ENCODE data around the gene PRR5. TPM values are rescaled to one million over a fixed set of nuclear protein-coding genes. Genes with fewer than 3 reads are reported as not detected.
"Not testable (repeated sequence)": the region's sequence is repeated elsewhere in the genome, so short reads cannot be mapped to it uniquely, and the experiment has no call there.

PRR5 gene
- total RNA-seq, 8 experiments from 2014 or later, result 4.7 to 11.8 (median 7.3) TPM

DNA sequence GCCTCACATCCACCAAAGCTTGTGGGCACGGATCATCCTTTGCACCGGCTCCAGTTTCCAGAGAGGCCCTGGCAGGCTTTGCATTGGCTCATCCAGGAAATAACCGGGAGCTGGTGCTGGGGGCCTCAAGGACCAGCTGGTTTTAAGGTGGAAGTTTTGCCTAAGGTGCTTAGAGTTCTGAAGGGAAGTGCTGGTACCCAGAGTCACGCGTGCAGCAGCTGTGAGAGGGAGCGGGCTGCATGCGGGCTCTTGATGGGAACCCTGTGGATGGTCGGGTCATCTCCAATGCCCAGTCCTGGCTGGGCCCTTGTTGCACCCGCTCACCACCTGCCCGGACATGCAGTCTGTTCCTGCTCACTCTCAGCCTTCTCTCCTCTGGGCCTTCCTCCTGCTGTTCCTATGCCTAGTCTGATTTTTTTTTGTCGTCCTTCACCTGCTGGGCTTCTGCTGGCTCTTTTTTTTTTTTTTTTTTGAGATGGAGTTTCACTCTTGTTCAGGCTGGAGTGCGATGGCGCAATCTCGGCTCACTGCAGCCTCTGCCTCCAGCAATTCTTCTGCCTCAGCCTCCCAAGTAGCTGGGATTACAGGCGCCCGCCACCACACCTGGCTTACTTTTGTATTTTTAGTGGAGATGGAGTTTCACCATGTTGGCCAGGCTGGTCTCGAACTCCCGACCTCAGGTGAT lies 24.0 kb upstream of the PRR5 start:
- in situ Hi-C loops (cut with MboI; ENCODE audit: low pct_unique_long_range_greater_than_20kb in 2 of 9, low sequenced_read_pairs in 9 of 9, unreplicated experiment in 9 of 9), result no loop called here
- peak overlapping the region in 1 of 2 donors; percentile 30 for H3K27ac ChIP-seq
- 60 to 95% (median 81%) methylated on average over 1 to 14 of the region's 18 CpGs; no CpG with 5 or more reads in 4 of the 10 experiments for WGBS, 10 experiments
- no peak for ATAC-seq (replicated peaks in 6 of 8)
- peaks cover 18 to 38% of the 10 kb centered on the region in 2 donors for H3K4me1 ChIP-seq (replicated peaks in 1 of 2)
- H3K4me3 ChIP-seq, result no peak overlapping the region

DNA sequence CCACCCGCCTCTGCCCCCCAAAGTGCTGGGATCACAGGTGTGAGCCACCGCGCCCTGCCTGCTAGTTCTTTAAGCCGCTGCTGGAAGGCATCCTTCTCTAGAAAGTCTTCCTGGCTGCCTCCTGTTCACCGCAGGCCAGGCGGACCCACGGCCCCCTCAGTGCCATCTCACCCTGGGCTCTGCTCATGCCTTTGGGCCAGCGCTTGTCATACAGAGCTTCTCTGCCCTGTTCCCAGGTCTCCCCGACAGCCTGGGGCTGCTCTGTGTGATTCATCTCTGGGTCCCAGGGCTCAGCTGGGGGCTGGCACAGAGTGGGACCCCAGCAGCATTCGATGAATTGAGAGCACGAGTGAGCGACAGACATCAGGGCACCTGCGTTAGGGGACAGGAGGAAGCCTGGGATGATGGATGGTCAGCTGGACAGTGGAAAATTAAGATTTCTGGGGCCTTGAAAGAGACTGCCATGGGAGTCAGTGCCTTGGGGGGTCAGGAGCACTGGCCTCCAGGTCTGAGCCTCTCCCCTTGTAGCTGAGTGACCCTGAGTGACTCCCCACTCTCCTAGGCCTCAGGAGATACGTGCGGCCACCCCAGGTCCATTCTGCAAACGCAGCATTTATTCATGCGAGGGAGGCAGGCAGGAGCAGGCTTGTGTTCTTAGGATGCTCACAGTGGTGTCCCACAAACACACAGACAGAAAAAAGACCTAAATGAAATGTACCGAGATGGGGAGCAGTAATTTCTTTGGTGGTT lies 23.3 kb upstream of the PRR5 start:
- no peak for ATAC-seq (replicated peaks in 6 of 8)
- WGBS, 10 experiments, result 20 to 100% (median 80%) methylated on average over 1 to 10 of the region's 18 CpGs; no CpG with 5 or more reads in 1 of the 10 experiments
- Histone ChIP-seq H3K4me1 (replicated peaks in 1 of 2) (peaks cover 18 to 38% of the 10 kb centered on the region in 2 donors), H3K27ac (peak overlapping the region in 1 of 2 donors; percentile 17), H3K4me3 (no peak overlapping the region)
- in situ Hi-C loops (cut with MboI; ENCODE audit: low pct_unique_long_range_greater_than_20kb in 2 of 9, low sequenced_read_pairs in 9 of 9, unreplicated experiment in 9 of 9), result no loop called here

DNA sequence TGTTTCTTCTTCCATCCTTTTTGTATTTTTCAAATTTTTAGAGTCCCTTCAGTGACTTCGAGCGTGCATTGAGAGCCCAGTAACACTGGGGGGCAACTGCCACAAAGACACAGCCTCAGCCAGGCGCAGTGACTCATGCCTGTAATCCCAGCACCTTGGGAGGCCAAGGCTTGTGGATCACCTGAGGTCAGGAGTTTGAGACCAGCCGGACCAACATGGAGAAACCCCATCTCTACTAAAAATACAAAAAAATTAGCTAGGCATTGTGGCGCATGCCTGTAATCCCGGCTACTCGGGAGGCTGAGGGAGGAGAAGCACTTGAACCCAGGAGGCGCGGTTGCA lies 22.7 kb upstream of the PRR5 start:
- Histone ChIP-seq H3K4me1 (replicated peaks in 1 of 2) (peaks cover 18 to 39% of the 10 kb centered on the region in 2 donors), H3K27ac (peak overlapping the region in 1 of 2 donors; percentile 17)
- ATAC-seq (replicated peaks in 6 of 8); in situ Hi-C loops (cut with MboI; ENCODE audit: low pct_unique_long_range_greater_than_20kb in 2 of 9, low sequenced_read_pairs in 9 of 9, unreplicated experiment in 9 of 9); H3K4me3 ChIP-seq: not testable (repeated sequence)
- 75 to 93% (median 85%) methylated on average over 2 to 7 of the region's 9 CpGs; no CpG with 5 or more reads in 1 of the 10 experiments for WGBS, 10 experiments

DNA sequence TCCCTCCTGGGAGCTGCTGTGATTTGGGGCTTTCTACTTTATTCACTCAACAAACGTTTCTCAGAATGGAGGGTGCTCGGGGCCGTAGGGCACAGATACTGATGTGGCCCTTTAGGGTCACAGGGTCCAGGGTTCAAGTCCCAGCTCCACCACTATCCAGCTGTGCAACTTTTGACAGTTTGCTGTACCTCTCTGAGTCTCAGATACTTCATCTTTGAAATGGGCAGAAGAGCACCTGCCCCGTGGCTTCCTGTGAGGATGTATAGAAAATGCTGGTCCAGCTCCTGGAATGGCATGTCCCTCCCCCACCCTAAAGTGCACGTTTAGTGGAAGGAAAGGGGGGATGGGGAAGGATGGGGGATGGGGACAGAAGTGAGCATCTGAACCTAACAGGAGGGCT lies 21.9 kb upstream of the PRR5 start:
- Histone ChIP-seq H3K4me3 (no peak overlapping the region), H3K27ac (no peak overlapping the region), H3K4me1 (replicated peaks in 1 of 2) (peaks cover 21 to 42% of the 10 kb centered on the region in 2 donors)
- in situ Hi-C loops (cut with MboI; ENCODE audit: low pct_unique_long_range_greater_than_20kb in 2 of 9, low sequenced_read_pairs in 9 of 9, unreplicated experiment in 9 of 9), result no loop called here
- WGBS, 10 experiments, result 19 to 100% (median 41%) methylated on average over 2 to 4 of the region's 5 CpGs; no CpG with 5 or more reads in 6 of the 10 experiments
- no peak for ATAC-seq (replicated peaks in 6 of 8)

DNA sequence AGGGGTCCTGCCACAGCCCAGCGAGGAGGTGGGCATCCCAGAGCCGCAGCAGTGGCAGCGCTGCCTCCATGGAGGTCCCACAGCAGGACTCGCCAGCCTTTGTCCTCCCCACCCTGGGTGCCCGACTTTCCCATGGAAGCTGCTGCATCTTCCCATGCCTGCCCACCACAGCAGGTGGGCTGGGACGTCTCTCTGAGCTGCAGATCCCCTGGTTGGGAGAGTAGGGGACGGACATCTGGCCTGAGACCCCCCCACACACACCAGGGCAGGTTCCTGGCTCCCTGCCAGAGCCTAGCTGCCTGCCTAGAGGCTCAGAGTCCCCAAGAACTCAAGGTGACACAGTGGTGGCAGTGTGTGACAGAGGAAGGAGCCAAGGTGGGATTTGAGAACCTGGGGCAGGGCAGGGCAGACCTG lies 21.5 kb upstream of the PRR5 start:
- Histone ChIP-seq H3K27ac (no peak overlapping the region), H3K4me3 (no peak overlapping the region), H3K4me1 (replicated peaks in 1 of 2) (peaks cover 21 to 39% of the 10 kb centered on the region in 2 donors)
- ATAC-seq (replicated peaks in 6 of 8), result no peak
- in situ Hi-C loops (cut with MboI; ENCODE audit: low pct_unique_long_range_greater_than_20kb in 2 of 9, low sequenced_read_pairs in 9 of 9, unreplicated experiment in 9 of 9), result no loop called here
- no CpG with 5 or more reads among the region's 7 CpGs for WGBS, 10 experiments

DNA sequence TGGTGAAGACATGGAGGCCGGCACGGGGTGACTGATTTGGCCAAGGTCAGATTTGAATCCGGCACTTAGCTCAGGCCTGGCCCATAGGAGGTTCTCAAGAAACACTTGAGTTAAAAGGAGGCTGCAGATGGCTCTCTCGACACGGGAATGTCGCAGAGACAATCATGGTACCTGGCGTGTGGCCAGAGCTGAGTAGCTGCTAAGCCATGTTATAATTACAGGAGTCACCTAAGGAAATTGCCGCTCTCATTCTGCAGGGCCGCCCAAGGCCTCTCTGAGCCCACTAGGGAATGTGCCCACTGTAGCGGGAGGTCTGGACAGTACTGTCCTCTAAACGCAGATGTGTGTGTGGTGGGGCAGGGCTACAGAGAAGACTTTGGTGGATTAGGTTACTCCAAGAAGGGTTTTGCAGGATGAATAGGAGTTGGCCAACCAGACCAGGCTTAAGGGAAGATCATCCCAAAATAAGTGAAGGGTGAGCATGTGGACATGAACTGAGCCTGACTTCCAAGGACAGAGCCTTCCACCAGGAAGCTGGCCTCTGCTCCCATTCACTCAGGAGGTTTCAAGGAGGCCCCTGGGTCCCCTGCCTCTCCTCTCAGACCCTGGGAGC lies 19.3 kb upstream of the PRR5 start:
- in situ Hi-C loops (cut with MboI; ENCODE audit: low pct_unique_long_range_greater_than_20kb in 2 of 9, low sequenced_read_pairs in 9 of 9, unreplicated experiment in 9 of 9), result no loop called here

DNA sequence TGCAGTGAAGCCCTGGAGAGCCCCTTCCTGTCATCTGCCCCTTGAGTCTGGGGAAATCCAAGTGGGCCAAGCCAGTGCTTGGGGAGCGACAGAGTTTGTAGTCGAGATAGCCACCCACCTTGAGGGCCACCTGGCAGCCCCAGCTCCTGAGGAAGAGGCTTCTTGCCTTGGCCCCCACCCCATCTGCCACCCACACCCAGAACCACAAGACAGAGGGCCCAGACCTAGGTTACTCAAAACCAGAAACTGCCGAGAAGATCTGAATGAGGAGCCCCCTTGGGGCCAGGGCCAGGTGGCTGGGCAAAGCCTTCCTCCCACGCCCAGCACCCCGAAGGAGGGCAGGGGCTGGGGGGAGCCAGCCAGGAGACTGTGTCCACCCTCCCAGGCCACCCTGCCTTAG lies 18.8 kb upstream of the PRR5 start:
- H3K4me3 ChIP-seq, result no peak overlapping the region
- H3K27ac ChIP-seq, result no peak overlapping the region
- 80 to 85% (median 83%) methylated on average over 1 to 3 of the region's 5 CpGs; no CpG with 5 or more reads in 7 of the 10 experiments for WGBS, 10 experiments
- in situ Hi-C loops (cut with MboI; ENCODE audit: low pct_unique_long_range_greater_than_20kb in 2 of 9, low sequenced_read_pairs in 9 of 9, unreplicated experiment in 9 of 9), result no loop called here
- ATAC-seq (replicated peaks in 6 of 8), result no peak
- peaks cover 11 to 30% of the 10 kb centered on the region in 2 donors for H3K4me1 ChIP-seq (replicated peaks in 1 of 2)

More for the DNA sequence above, 19.3 kb upstream of the PRR5 start:
- Histone ChIP-seq H3K27ac (no peak overlapping the region), H3K4me3 (no peak overlapping the region), H3K4me1 (replicated peaks in 1 of 2) (peaks cover 11 to 30% of the 10 kb centered on the region in 2 donors)
- 83 to 100% (median 100%) methylated on average over 1 to 3 of the region's 11 CpGs; no CpG with 5 or more reads in 7 of the 10 experiments for WGBS, 10 experiments
- ATAC-seq (replicated peaks in 6 of 8), result no peak

DNA sequence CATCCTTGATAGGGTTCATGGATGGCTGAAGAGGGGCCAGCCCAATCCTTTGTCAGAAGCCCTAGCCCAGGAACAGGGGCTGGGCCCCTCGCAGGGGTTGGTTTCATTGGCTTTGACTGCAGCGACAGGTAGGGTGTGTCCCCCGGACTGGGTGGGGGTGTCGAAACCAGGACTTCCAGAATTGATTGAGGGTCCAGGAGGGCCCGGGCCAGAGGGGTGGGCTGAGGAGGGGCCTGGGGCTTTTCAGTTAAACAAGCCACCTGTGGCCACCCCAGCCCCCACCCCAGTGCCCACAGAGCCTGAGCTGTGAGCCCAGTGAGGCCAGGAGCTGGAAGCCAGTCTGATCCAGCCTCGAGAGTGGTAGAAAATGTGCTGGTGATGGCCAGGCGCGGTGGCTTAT lies 18.1 kb upstream of the PRR5 start:
- ATAC-seq (replicated peaks in 6 of 8), result no peak
- H3K4me3 ChIP-seq, result no peak overlapping the region
- 80 to 100% methylated on average over 1 to 2 of the region's 8 CpGs; no CpG with 5 or more reads in 8 of the 10 experiments for WGBS, 10 experiments
- no peak overlapping the region for H3K27ac ChIP-seq
- in situ Hi-C loops (cut with MboI; ENCODE audit: low pct_unique_long_range_greater_than_20kb in 2 of 9, low sequenced_read_pairs in 9 of 9, unreplicated experiment in 9 of 9), result no loop called here
- peaks cover 8 to 29% of the 10 kb centered on the region in 2 donors for H3K4me1 ChIP-seq (replicated peaks in 1 of 2)

DNA sequence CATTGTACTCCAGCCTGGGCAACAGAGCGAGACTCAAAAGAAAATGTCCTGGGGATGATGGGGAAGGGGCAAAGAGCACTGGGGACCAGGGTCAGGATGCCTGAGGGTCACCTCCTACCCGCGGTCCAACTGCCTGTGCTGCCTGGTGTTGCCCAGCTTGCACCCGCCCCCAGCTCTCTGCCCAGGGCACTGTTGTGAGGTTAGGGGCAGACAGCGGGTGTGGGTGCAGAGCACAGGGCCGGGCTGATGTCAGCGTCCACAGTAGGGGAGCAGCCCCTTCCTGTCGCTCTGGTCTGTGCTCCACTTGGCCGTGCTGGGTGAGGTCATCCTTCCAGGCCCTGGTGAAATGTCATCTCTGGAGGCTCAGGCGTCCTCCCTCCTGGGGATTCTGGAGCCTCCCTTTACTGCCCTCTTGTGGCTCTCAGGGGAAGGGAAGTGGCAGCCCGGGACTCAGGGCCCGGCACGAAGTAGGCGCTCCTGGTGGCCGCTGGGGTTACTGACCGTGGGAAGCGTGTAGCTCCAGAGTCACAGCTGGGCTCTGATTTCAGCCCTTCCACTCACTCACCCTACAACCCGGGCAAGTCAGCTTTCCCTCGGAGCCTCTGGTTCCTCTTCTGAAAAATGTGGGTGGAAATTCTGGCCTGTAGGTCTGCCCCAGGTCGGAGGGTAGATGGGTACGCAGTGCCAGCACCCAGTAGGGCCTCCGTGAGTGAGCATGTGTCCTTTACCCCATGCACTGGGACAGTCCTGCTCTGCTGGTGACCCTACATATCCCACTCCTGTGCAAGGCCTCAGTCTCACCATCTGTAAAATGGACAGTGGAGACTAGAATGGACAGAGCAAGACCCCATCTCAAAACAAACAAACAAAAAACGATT lies 17.3 kb upstream of the PRR5 start:
- ATAC-seq (replicated peaks in 6 of 8), result peak; percentile 84 to 96 (median 95)
- 0 to 42% (median 14%) methylated on average over 2 to 14 of the region's 23 CpGs; no CpG with 5 or more reads in 3 of the 10 experiments for WGBS, 10 experiments

DNA sequence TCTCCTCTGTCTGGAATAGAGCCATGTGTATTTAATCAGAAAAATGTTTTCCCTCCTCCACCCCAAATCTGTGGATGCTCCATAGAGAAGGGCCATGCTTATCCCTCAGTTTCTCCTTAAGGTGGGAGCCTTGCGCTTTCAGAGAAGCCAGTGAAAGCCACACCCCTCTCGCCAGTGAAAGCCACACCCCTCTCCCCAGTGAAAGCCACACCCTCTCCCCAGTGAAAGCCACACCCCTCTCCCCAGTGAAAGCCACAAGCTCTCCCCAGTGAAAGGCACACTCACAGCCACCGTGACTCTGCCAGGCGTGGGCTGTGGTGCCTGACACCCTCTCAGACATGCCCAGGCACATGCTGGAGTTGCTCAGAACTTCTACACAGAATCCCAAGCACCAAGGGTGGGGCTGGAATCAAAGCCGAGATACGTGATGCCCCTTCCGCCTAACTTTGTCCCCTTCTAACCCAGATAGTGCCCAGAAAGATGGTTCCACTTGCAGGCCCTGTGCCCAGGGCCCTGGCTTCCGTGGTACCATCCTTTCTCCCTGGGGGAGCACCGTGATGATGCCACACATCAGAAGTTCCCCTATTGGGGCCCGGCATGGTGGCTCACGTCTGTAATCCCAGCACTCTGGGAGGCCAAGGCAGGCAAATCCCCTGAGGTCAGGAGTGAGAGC lies 16.5 kb upstream of the PRR5 start:
- 45 to 100% (median 81%) methylated on average over 1 to 5 of the region's 11 CpGs; no CpG with 5 or more reads in 5 of the 10 experiments for WGBS, 10 experiments
- Histone ChIP-seq H3K4me1 (replicated peaks in 1 of 2) (peaks cover 3 to 20% of the 10 kb centered on the region in 2 donors), H3K4me3 (no peak overlapping the region), H3K27ac (no peak overlapping the region)
- in situ Hi-C loops (cut with MboI; ENCODE audit: low pct_unique_long_range_greater_than_20kb in 2 of 9, low sequenced_read_pairs in 9 of 9, unreplicated experiment in 9 of 9), result no loop called here
- ATAC-seq (replicated peaks in 6 of 8), result peak; percentile 21 to 68 (median 36)

More for the DNA sequence above, 17.3 kb upstream of the PRR5 start:
- peak overlapping the region; percentile 46 to 60 for H3K27ac ChIP-seq
- peaks cover 3 to 24% of the 10 kb centered on the region in 2 donors for H3K4me1 ChIP-seq (replicated peaks in 1 of 2)
- in situ Hi-C loops (cut with MboI; ENCODE audit: low pct_unique_long_range_greater_than_20kb in 2 of 9, low sequenced_read_pairs in 9 of 9, unreplicated experiment in 9 of 9), result no loop called here
- no peak overlapping the region for H3K4me3 ChIP-seq

DNA sequence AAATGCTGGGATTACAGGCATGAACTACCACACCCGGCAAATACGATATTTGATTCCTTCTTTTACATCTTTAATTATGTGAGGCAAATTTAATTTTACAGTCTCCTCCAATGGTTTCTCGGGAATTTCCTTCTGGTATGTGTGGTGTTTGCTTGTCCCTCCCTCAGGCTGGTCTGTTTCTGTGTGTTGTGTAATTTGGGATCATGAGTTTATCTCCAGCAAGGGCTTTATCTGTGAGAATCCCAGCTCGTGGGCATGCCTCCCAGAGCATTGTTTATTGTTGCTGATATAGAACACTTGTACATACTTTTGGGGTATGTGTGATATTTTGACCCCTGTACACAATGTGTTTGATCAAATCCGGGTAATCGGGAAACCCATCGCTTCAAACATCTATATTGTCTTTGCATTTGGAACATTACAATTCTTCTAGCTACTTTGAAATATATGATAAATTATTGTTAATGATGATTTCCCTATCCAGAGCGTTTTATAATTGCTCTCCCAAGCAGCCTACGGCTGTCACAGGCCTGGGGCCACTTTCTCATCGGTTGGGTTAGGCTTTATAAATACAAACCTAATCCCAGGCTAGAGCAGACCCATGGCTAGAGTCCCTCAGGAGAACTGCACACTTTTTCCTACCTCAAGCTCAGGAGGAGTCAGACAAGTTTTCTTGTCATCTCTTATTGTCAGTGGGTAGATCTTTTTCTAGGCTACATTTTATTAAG lies 15.0 kb upstream of the PRR5 start:
- no peak for ATAC-seq (replicated peaks in 6 of 8)
- Histone ChIP-seq H3K27ac (no peak overlapping the region), H3K4me1 (replicated peaks in 1 of 2) (peaks cover 3 to 8% of the 10 kb centered on the region in 2 donors), H3K4me3 (no peak overlapping the region)
- WGBS, 10 experiments, result 30 to 96% (median 76%) methylated on average over 2 to 9 of the region's 10 CpGs
- in situ Hi-C loops (cut with MboI; ENCODE audit: low pct_unique_long_range_greater_than_20kb in 2 of 9, low sequenced_read_pairs in 9 of 9, unreplicated experiment in 9 of 9), result no loop called here

Measured in motor neuron (in vitro differentiated cells).